NT2/D1 (cell line): ENCODE data around the gene ABCA1.

Experiments used
- SUZ12 ChIP-seq: IDR thresholded peaks from 2 replicates; pipeline ENCODE4 v1.6.1; 2011; ENCODE audit not compliant: insufficient read length, insufficient read depth; ENCODE audit errors: extremely low read depth
- ZNF274 ChIP-seq: IDR thresholded peaks from 2 replicates; pipeline ENCODE4 v1.6.1; 2011; ENCODE audit warnings: mild to moderate bottlenecking, low read depth, low read length

DNA sequence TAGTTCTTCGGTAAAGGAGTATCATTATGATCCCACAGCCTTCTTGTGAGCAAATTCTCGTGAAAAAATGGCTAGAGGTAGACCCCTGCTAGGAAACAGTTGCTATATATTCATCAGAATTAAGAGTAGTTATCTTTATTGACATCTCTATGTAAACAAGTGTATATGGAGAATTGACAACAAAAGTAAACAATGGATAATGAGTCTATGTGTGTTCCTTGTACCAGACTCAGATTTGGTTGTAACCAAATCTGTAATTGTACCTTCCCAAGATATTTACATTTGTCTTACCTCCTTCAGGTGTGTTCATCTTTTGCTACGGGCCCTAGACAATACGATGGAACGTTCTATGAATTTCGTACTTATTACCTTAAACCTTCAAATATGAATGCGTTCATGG is 161.9 kb downstream of the ABCA1 start:
- TF ChIP-seq ZNF274: no peak
- no peak for TF ChIP-seq SUZ12
